NK-92 (cell line): Measurements from ENCODE around the gene SLC39A5.
"Not testable (repeated sequence)": the region's sequence is repeated elsewhere in the genome, so short reads cannot be mapped to it uniquely, and the experiment has no call there.

Experiments used
- DNase-seq: peaks from one replicate; lab custom pipeline; 2025; ENCODE audit not compliant: unreplicated experiment; lab: John Stamatoyannopoulos, UW

The SLC39A5 gene

DNA sequence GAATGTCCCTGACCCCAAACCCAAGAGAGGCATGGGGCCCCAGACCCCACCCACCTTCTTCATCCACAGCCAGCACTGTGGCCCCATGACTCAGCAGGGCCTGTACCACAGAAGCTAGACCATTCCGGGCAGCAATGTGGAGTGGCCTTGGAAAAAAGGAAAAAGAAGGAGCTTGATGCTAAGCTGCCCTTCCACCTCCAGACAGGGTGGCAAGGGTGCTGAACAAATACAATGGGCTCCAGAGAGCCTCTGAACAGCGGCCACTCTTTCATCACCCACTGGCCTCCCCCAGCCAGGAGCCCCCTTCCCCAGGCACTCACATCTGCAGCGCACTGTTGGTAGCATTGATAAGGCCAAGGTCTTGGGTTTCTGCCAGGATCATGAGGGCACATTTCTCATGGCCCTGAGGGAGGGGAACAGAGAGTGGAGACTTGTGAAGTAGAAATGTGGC, 13.9 kb downstream of the SLC39A5 start:
- no peak for DNase-seq

DNA sequence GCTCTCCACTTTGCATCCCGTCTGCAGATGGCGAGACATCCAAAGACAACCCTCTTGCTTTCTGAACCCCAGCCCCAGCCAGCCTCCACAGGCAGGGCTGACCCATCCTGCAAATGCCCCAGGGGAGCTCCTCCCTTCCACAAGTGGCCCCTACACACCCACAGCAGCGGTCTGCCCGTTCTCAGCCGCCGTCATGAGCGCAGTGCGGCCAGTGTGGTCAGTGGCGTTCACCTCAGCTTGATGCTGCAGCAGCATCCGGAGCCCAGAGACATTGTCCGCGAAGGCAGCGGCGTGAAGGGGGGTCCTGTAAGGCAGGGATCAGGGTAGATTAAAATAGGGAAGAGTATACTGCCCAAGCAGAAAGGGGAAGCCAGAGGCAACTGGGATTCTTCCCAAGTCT, 14.6 kb downstream of the SLC39A5 start:
- no peak for DNase-seq

DNA sequence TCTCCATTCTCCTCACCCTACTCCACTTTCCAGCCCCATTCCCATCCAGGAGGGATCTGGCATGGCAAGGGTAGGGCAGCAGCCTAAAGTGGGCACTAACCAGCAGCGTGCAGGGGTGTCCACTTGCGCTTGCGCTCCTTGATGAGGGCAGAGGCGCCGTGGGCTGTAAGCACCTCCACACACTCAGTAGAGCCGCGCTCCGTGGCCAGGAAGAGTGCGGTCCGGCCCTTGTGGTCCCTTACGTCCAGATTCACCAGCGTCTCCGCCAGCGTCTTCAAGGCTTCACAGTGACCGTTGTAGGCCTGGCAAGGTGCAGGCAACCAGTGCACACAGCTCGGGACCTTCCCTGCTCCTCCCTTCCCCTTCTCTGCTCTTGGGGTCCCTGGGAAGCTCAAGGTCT, 18.1 kb downstream of the SLC39A5 start:
- no peak for DNase-seq

DNA sequence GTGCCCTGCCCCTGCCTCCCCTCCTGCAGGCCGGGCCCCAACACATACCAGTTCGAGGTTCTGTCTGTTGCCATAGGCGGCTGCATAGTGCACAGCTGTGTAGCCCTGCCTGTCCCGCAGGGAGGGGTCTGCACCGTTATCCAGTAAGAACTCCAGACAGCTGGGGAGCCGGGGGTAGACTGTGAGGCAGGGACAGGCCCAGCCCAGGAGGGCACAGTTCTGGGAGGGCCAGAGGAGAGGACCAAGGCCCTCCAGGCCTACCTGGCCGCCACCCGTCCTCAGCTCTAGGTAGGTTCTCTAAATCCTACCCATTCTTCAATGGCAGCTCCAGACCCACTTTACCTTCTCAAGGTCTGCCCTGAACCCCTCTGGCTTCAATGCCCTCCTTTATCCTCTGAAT, 18.9 kb downstream of the SLC39A5 start:
- DNase-seq: no peak

DNA sequence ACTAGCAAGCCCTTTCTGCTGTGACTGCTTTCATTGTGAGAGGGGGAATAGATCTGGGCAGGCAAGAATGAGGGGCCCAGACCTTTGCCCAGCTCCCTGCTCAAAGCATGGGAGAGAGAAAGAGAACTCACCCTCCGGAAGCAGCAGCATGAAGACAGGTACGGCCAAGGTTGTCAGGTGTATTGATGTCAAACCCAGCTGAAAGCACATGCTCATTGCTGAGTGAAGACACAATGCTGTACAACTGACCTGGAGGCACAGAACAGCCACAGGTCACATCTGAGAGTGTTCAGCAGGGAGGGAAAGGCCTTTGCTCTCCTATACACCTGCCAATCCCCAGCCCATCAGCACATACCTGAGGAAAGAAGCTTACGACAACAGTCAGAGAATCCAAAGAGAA, 22.8 kb downstream of the SLC39A5 start:
- no peak for DNase-seq

DNA sequence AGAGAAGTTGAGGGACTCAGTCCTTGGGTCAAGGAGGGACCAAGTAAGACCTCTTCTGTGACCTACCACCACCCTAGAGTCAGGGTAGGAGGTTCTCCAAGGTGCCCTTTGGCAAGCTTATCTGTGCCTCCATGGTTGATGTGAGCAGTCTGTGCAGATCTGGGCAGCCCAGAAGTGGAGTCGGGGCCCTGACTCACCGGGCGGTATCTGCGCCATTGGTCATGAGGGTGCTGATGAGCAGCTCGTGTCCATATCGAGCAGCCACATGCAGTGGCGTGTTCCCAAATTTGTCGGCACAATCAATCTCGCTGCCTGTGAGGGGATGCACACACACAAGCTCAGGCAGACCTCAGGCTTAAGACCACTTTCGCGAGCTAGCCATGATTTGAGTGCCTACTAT, 23.2 kb downstream of the SLC39A5 start:
- DNase-seq: no peak

DNA sequence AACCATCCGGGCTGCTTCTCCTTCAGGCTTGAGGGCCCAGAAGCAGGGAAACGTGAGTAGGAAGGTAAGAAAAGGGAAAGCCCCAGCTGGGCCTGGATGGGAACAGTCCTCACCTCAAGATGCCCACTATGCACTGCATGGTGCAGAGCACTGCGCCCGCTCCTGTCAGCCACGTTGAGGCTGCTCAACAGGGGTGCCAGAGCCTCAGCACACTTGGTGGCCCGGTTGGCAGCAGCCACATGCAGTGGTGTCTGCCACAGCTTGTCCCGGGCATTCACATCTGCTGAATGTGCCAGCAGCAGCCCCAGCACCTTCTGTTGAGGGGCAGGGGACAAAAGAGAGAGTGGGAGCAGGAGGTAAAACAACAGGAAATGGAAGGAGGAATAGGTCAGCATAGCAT, 25.8 kb downstream of the SLC39A5 start:
- DNase-seq: no peak

DNA sequence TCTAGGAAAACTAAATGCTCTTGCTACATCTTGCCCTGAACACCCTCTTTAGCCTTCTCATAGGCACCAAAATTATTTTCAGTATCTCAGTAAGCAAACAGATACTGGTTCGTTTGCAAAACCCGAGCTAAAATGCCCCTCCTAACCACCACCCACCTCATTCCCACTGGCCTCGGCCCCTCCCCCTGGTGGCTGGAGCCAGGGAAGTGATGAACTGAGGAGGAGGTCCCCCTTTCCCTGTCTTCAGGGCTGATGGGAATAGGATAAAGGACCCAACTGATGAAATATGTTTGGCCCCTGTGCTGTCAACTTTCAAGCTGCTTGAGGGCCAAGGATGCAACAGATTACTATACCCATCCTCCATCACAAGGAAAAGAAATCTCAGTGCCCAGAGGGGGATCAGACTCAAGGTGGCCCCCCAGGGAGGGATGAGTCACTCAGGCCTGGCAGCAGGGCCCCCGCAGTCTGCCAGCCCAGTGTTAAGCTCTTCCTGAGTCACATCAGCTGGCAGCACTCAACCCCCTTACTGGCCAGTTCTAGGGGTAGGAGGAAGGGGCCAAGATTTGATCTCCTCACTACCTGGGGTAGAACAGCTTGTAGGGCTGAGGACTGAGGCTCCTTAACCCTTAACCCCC, 26.6 kb downstream of the SLC39A5 start:
- DNase-seq: no peak

DNA sequence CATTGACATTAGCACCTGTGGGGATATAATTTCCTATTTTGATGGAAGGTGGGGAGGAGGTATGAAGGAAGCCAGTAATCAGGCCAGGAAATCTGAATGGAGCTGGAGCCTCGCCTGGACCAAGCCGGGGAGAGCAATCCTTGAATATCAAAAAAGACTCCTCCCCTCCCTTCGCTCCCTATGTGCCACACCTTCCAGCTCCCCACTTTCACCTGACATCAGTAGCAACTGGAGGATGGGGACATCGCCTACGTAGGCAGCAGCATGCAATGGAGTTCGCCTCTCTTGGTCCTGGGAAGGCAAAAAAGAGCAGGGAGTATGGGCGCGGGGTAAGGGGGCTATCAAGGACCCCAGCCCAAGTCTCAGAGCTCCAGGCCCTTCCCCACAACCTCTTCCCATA, 27.2 kb downstream of the SLC39A5 start:
- DNase-seq: no peak

DNA sequence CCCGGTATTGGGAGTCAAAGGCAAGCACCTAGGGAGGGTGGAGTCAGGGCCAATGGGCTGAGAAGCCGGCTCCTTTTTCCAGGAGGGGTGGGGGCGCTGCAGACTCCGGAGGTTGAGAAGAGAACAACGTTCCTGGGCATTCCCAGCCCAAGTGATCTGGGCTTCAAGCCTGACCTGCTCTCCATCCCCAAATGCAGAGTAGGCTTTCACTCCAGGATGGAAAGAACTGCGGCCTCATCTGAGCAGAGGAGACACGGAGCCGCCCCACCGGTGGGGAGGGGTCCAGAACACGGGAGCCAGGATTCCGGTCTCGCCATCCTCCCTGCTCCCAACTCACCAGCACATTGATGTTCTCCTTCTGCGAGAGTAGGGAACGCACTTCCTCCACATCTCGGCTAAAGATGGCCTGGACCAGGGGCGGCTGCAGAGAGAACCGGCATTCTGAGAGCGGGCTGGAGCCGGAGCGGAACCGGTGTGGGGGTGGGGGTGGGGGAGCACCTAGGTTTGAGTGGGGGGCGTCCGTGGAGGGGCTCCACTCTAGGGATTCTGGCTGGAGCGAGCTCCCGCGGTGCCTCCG, 27.7 kb downstream of the SLC39A5 start:
- no peak for DNase-seq

DNA sequence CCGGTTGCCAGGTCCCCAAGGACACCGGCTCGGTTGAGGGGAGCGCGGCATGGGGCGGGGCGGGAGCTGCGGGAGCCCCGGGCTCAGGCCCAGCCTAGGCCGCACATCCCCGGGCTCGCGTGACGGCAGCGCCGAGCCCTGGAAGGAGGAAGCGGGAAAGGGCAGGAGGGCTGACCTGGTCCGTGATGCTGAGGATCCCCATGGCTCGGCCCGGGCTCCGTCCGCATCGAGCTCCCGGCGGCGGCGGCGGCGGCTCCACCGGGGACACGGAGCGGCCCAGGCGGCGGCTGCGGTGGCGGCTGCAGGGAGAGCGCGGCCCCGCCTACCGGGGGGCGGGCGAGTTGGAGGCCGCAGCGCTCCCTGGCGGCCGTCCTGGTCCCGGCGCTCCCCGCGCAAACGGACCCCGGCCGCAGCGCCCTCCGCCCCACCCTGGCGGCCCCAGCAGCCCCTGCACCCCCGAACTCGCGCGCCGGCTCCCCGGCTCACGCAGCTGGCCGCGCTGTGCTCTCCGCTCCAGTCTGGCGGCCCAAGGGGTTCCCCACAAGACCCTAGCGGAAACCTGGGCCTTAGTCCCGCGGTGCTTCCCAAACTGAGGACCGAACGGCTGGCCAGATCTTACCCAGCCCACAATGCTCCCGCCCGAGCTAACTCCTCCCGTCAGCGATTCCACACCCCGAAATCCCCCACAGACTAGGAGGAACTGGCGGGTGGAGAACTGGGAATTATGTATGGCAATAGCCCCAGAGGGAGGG, 28.4 kb downstream of the SLC39A5 start, which contains the start of gene ANKRD52:
TSS of gene ANKRD52 (minus strand) at position 317 of the 752 bp plus-strand sequence. CDS start at position 202, 115 bp downstream.
- DNase-seq: no peak

DNA sequence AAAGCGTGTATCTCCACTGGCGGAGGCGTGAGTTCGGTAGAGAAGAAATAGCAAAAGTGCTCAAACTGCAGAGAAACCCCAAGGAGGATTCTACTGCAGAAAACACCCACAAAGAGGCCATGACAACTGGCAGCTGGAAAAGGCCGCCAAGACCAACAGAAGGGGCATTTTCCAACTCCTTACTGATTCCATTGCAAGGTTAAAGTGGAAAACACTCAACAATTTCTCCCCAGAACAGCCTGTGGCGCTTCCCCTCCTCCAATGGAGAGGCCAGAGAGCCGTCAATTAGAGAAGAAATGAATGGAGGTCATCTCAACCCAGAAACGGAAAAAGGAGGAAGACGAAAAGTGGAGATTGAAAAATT, 29.0 kb downstream of the SLC39A5 start:
- DNase-seq: no peak

DNA sequence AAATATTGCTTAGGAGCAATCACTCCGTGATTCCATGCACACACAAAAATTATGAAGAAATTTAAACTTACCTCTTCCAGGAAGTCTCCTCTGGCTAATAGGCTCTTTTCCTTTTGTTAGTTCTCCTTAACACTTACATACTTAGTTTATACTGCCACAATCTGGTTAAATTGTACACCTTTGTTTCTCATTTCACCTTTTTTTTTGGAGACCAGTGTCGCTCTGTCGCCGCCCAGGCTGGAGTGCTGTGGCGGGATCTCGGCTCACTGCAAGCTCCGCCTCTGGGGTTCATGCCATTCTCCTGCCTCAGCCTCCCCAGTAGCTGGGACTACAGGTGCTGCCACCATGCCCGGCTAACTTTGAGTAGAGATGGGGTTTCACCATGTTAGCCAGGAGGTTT, 30.5 kb downstream of the SLC39A5 start:
- no peak for DNase-seq

DNA sequence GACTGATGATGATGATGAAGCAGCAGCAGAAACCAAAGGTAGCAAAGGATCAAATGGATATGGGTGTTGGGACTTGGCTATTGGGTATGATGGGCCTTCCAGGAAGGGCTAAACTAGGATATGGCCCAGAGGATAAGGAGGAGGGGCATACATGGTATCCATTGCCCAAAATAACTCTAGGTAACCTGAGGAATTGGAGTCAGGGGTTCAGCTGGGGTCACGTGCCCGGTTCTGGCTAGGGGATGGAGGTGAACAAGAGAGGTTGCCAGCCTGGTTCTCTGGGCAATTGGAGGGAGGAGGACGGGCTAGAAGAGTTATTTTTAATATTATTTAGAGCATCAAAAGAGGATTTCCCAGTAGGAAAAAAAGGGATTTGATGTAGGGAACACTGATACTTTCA, 31.1 kb downstream of the SLC39A5 start:
- DNase-seq: no peak

DNA sequence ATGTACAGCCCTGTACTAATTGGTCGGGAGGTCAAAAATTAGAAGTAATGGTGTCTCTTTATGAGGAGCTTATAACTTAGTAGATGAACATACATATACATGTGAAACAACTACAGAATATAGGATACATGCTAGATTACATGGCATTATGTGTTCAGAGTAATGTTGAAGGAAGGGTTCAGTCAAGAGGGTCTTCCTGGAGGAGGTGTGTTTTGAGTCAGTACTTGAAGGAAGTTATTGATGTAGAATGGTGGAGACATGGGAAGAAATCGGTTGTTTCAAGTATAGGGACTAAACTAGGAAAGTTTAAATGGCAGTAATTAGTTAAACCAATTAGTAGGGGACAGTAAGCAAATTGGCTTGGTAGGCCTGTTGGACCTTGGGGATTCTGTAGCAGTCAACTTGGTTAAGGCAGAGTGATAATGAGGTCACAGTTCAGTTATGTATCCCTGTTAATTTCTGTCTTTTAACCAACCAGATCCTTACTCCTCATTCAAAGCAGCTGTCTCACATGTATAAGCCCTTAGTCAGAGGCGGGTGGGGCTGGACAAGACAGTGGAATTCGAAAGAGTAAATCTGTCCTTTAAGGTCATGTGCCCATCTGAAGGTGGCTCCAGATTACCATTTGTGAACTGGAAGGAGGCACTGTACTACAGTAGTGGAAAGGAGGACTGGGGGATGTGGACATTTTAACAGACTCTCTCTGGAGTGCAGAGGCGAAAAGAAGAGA, 31.8 kb downstream of the SLC39A5 start:
- DNase-seq: no peak

DNA sequence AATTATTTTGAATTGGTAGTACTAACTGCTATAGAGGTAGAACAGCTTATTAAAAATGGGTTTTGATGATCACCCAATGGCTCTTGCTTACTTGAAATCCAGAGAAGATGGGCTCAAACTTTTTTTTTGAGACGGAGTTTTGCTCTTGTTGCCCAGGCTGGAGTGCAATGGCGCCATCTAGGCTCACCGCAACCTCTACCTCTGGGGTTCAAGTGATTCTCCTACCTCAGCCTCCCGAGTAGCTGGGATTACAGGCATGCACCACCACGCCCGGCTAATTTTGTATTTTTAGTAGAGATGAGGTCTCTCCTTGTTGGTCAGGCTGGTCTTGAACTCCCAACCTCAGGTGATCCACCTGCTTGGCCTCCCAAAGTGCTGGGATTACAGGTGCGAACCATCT, 33.1 kb downstream of the SLC39A5 start:
- DNase-seq: not testable (repeated sequence)

DNA sequence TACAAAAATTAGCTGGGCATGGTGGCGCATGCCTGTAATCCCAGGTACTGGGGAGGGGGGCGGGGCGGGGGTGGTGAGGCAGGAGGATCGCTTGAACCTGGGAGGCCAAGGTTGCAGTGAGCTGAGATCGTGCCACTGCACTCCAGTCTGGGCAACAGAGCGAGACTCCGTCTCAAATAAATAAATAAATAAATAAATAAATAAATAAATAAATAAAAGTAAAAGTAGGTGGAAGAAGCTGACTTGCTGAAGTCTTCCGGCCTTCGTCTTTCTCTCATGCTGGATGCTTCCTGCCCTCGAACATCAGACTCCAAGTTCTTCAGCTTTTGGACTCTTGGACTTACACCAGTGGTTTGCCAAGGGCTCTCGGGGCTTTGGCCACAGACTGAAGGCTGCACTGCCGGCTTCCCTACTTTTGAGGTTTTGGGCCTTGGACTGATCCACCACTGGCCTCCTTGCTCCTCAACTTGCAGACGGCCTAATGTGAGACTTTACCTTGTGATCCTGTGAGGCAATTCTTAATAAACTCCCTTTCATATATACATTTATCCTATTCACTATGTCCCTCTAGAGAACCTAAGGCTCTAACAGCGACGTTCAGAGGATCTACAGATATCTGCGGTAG, 36.3 kb downstream of the SLC39A5 start:
- DNase-seq: not testable (repeated sequence)

DNA sequence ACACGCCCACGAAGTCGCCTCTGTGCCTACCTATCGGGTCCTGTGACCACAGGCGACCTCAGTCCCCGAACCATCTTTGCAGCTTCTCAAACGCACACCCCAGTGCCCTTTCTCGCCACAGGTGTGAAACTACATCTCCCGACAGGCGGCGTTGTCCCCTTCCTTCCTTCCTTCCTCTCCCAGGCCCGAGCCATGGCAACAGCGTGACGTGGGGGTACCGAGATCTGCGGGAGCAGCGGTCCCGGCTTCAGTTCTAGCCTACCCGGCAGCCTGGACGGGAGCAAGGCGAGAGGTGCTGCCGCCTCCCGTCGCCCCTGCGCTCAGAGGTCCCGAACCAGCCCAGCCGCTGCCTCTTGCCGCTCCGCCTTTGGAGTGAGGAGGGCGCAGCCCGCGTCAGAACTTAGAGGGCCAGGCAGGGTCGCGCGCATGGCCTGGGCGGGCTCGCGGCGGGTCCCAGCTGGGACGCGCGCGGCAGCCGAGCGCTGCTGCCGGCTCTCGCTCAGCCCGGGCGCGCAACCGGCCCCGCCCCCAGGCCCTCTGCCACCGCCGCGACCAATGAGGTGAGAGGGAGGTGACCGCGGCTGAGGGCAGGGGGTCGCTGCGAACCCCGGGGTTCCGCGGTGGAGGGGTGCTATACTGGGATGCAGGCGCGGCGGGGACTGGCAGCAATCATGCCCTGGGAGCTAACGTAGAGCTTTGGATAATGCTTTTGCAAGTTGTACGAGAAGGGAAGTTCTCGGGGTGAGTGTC, 37.0 kb downstream of the SLC39A5 start, which contains the start of gene COQ10A:
TSS of gene COQ10A (plus strand) at position 250 of the 750 bp plus-strand sequence. CDS start at position 427, 177 bp downstream.
- peak; percentile 33 for DNase-seq

DNA sequence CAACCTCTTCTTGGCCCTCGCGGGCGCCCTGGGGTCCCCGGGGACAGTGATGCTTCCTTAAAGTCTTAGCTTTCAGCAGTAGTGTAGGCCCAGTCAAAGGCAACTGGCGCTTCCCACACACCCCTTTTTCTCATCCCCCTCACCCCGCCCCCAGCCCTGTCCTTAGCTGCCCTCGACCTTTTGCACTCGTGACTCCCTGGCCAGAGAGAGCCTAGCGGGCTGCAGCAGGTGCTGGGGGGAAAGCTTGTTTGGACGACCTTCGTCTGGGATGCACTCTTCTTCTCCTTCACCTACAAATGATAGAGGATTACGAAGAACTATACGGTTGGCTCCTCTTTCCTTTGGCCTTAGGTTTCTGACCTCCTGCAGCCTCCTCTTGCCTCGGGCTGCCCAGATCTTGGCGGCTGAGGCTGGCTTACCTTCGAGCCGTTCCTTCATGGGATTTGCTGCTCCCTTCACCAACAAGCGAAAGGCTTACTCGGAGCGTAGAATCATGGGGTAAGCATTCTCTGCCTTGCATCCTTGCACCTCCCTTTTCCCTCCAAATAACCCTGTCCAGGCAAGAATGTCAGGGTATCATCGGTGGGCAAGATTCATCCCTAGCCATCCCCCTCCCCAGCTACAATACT, 37.7 kb downstream of the SLC39A5 start:
- DNase-seq: no peak

DNA sequence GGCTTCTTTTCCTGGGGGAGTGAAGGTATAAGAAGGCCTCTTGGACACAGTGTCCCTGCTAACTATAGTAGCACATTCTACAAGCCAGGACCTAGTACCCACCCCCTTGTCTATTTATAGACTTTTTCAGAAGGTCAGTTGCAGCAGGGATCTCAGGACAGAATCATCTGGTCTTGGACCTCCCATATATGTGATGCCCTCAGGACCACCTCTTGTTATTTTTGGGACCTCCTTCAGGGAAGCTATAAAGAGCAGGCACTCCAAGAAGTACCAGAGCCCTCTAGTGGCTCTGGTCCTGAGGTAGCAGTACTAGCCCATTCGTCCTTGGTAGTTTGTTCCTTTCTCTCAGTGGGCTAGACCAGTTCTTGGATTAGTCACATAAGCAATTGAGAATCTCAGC, 41.2 kb downstream of the SLC39A5 start:
- DNase-seq: no peak
